ENCODE measurements around the gene IDH1. TPM values are rescaled to one million over a fixed set of nuclear protein-coding genes. Genes with fewer than 3 reads are reported as not detected.

Gene IDH1
- 149 and 184 TPM in 2 replicates for total RNA-seq (ENCODE audit: low replicate concordance)
- long read RNA-seq, transcript IDH1-205 (10 exons, 2,298 nt), result minor isoform, 5 of 1,116 reads
- long read RNA-seq, transcript IDH1-203 (10 exons, 2,441 nt), result minor isoform, 5 of 1,116 reads
- long read RNA-seq, transcript IDH1-201 (10 exons, 2,382 nt), result major isoform, 999 of 1,116 reads
- long read RNA-seq, transcript IDH1-209 (3 exons, 1,044 nt), result minor isoform, 16 of 1,116 reads
- long read RNA-seq, partial matches to known transcripts, result 46 of 1,116 reads
- long read RNA-seq, other reads (novel, unspliced or antisense), result 39 of 1,116 reads

- H3K36me3 Mint-ChIP-seq, result peaks cover 19% of the 10 kb centered on the region
- H3K4me1 Mint-ChIP-seq (ENCODE audit: unreplicated experiment), result peaks cover 32% of the 10 kb centered on the region
- peak within 1 kb of the TSS; percentile 100 for H3K4me3 Mint-ChIP-seq
- DNase-seq (ENCODE audit: extremely low spot score, unreplicated experiment), result peak; percentile 98
- TF ChIP-seq CTCF (conservative IDR thresholded peaks at IDR 0.05), result peak; percentile 67
- H3K9me3 Mint-ChIP-seq, result no peaks in the 10 kb centered on the region
- peak within 1 kb of the TSS; percentile 95 for H3K27ac Mint-ChIP-seq
- no peaks in the 10 kb centered on the region for H3K27me3 Mint-ChIP-seq
These were observed at the start of gene IDH1 for GRCh38 chr2:208254871-208255556. Gene IDH1 (minus strand): TSS chr2:208255071. CDS start chr2:208251551, 3,520 bp downstream.

GRCh38 chr2:208304157-208304556 is 49.3 kb upstream of the IDH1 start:
- Mint-ChIP-seq H3K36me3 (peaks cover 26% of the 10 kb centered on the region), H3K4me1 (ENCODE audit: unreplicated experiment) (no peaks in the 10 kb centered on the region), H3K4me3 (no peak overlapping the region), H3K9me3 (no peaks in the 10 kb centered on the region), H3K27me3 (no peaks in the 10 kb centered on the region), H3K27ac (no peak overlapping the region)
- no peak for TF ChIP-seq CTCF (conservative IDR thresholded peaks at IDR 0.05)
- no peak for DNase-seq (ENCODE audit: extremely low spot score, unreplicated experiment)

GRCh38 chr2:208300847-208301618 is 46.2 kb upstream of the IDH1 start:
- no peaks in the 10 kb centered on the region for H3K9me3 Mint-ChIP-seq
- no peaks in the 10 kb centered on the region for H3K27me3 Mint-ChIP-seq
- no peaks in the 10 kb centered on the region for H3K4me1 Mint-ChIP-seq (ENCODE audit: unreplicated experiment)
- H3K36me3 Mint-ChIP-seq, result peaks cover 23% of the 10 kb centered on the region
- no peak for TF ChIP-seq CTCF (conservative IDR thresholded peaks at IDR 0.05)
- H3K27ac Mint-ChIP-seq, result no peak overlapping the region
- no peak for DNase-seq (ENCODE audit: extremely low spot score, unreplicated experiment)
- no peak overlapping the region for H3K4me3 Mint-ChIP-seq

- Mint-ChIP-seq H3K9me3 (no peaks in the 10 kb centered on the region), H3K4me3 (no peak overlapping the region), H3K4me1 (ENCODE audit: unreplicated experiment) (no peaks in the 10 kb centered on the region), H3K36me3 (peaks cover 23% of the 10 kb centered on the region), H3K27ac (no peak overlapping the region), H3K27me3 (no peaks in the 10 kb centered on the region)
- DNase-seq (ENCODE audit: extremely low spot score, unreplicated experiment), result no peak
- TF ChIP-seq CTCF (conservative IDR thresholded peaks at IDR 0.05), result no peak
These were observed 43.1 kb upstream of the IDH1 start for GRCh38 chr2:208297961-208298360.

- no peaks in the 10 kb centered on the region for H3K9me3 Mint-ChIP-seq
- H3K4me1 Mint-ChIP-seq (ENCODE audit: unreplicated experiment), result no peaks in the 10 kb centered on the region
- no peak for TF ChIP-seq CTCF (conservative IDR thresholded peaks at IDR 0.05)
- no peak overlapping the region for H3K27ac Mint-ChIP-seq
- H3K27me3 Mint-ChIP-seq, result no peaks in the 10 kb centered on the region
- no peak overlapping the region for H3K4me3 Mint-ChIP-seq
- DNase-seq (ENCODE audit: extremely low spot score, unreplicated experiment), result no peak
- peaks cover 31% of the 10 kb centered on the region for H3K36me3 Mint-ChIP-seq
These were observed 41.7 kb upstream of the IDH1 start for GRCh38 chr2:208296610-208297009.

Data from type B pancreatic cell (in vitro differentiated cells).